Tibial nerve (tissue), 4 donors: ENCODE results near the gene SDC1. TPM values are rescaled to one million over a fixed set of nuclear protein-coding genes. Genes with fewer than 3 reads are reported as not detected.

Experiments
- DNase-seq, 2 donors: peaks; one replicate each; pipeline ENCODE4 v3.0.0-alpha.2; 2019; ENCODE audit warnings: low spot score in 2 of 2
- H3K27ac ChIP-seq, 4 donors: fragments of 200-600 bp; sonication (generic) in 3 of 4; one replicate each; pipeline ENCODE4 v1.5.1; 2017 to 2019; ENCODE audit warnings: mild to moderate bottlenecking in 1 of 4
- H3K27me3 ChIP-seq, 2 donors: fragments of 200-600 bp; sonication (generic) in 1 of 2; one replicate each; pipeline versions ENCODE4 v1.5.1 to v1.6.0; 2017 to 2019
- H3K36me3 ChIP-seq, 3 donors: fragments of 200-600 bp; sonication (generic); one replicate each; pipeline ENCODE4 v1.5.1; 2018 to 2019
- H3K4me1 ChIP-seq, 4 donors: fragments of 200-600 bp; sonication (generic) in 3 of 4; one replicate each; pipeline ENCODE4 v1.5.1; 2017 to 2019
- H3K4me3 ChIP-seq, 4 donors: fragments of 200-600 bp; sonication (generic) in 3 of 4; one replicate each; pipeline ENCODE4 v1.5.1; 2017 to 2019; ENCODE audit warnings: mild to moderate bottlenecking in 1 of 4, moderate library complexity in 1 of 4
- H3K9me3 ChIP-seq, 4 donors: fragments of 200-600 bp; sonication (generic) in 3 of 4; one replicate each; pipeline ENCODE4 v1.5.1; 2017 to 2019
- EP300 ChIP-seq, 2 donors: sonication (generic); formaldehyde crosslinking; IDR thresholded peaks; one replicate each; pipeline ENCODE4 v1.6.1; 2017; ENCODE audit warnings: antibody characterized with exemption in 2 of 2, mild to moderate bottlenecking in 1 of 2
- POLR2A ChIP-seq, 2 donors: fragments of 450-650 bp; IDR thresholded peaks; one replicate each; pipeline ENCODE4 v1.6.1; 2017; ENCODE audit warnings: antibody characterized with exemption in 2 of 2, mild to moderate bottlenecking in 2 of 2, moderate library complexity in 2 of 2
- WGBS, 2 donors: methylation state at CpG; one replicate each; pipeline ENCODE4 v1.1.5; 2018; 5-methylcytosine and 5-hydroxymethylcytosine counted together
- total RNA-seq, 4 donors: library from RNA; depleted of rRNA; stranded (reverse); fragments of >200 nt; gene quantifications; one replicate each; pipeline ENCODE4 v1.1.0, GENCODE V29; 2016
- TF ChIP-seq, protein P1 (sequence below), 5 experiments: fragments of 200-600 bp in 3 of 5; fragments of 450-650 bp in 2 of 5; sonication (generic) in 3 of 5; IDR thresholded peaks; one replicate each; pipeline ENCODE4 v1.5.1; 2016 to 2019; ENCODE audit warnings: antibody characterized with exemption in 5 of 5, mild to moderate bottlenecking in 3 of 5, moderate library complexity in 2 of 5

The SDC1 gene
- total RNA-seq, 4 donors from 2014 or later = 0.78 to 2.8 (median 1.7) TPM

DNA sequence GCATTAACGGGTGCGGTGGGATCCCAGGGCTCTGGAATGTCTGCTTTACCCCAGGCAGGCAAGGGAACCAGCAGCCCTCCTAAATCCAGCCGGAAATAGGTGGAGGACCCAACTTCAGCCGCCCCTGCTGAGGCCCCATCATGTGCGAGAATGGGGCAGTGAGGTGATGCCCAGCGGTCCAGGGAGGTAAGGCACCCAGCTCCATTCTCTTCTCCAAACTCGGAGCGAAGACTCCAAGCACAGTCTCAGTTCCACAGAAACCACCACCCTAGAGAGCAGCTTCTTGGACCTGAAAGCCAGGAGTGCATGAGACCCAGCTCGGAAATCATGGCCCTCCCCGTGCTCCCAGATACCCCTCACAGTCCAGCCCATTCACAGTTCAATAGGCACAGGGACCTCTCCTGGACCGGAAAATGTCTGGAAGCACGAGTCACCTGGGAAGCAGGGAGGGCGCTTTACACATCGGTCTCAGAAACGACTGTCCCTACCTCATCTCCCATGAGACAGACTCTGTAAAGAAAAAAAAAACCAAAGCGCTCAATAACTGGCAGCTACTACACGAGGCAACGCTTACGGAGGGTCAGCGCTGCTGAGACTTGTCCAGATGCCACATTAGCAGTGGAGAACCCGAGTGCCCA, 2.0 kb downstream of the SDC1 start:
- TF ChIP-seq, protein P1, sequence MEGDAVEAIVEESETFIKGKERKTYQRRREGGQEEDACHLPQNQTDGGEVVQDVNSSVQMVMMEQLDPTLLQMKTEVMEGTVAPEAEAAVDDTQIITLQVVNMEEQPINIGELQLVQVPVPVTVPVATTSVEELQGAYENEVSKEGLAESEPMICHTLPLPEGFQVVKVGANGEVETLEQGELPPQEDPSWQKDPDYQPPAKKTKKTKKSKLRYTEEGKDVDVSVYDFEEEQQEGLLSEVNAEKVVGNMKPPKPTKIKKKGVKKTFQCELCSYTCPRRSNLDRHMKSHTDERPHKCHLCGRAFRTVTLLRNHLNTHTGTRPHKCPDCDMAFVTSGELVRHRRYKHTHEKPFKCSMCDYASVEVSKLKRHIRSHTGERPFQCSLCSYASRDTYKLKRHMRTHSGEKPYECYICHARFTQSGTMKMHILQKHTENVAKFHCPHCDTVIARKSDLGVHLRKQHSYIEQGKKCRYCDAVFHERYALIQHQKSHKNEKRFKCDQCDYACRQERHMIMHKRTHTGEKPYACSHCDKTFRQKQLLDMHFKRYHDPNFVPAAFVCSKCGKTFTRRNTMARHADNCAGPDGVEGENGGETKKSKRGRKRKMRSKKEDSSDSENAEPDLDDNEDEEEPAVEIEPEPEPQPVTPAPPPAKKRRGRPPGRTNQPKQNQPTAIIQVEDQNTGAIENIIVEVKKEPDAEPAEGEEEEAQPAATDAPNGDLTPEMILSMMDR (IDR thresholded peaks at IDR 0.05) = no peak
- TF ChIP-seq EP300 (IDR thresholded peaks at IDR 0.05) (no peak), POLR2A (IDR thresholded peaks at IDR 0.05) (no peak)
- no peak overlapping the region for H3K27ac ChIP-seq
- no peak for DNase-seq
- H3K9me3 ChIP-seq = no peaks in the 10 kb centered on the region
- peaks cover 0 to 29% (median 12%) of the 10 kb centered on the region in 4 donors for H3K4me1 ChIP-seq
- WGBS, 2 donors = 45 to 48% methylated on average over 20 to 21 of the region's 21 CpGs
- no peaks in the 10 kb centered on the region for H3K36me3 ChIP-seq
- H3K27me3 ChIP-seq = peaks cover 0 to 28% of the 10 kb centered on the region in 2 donors
- peak overlapping the region; percentile 35 to 61 (median 51) for H3K4me3 ChIP-seq

DNA sequence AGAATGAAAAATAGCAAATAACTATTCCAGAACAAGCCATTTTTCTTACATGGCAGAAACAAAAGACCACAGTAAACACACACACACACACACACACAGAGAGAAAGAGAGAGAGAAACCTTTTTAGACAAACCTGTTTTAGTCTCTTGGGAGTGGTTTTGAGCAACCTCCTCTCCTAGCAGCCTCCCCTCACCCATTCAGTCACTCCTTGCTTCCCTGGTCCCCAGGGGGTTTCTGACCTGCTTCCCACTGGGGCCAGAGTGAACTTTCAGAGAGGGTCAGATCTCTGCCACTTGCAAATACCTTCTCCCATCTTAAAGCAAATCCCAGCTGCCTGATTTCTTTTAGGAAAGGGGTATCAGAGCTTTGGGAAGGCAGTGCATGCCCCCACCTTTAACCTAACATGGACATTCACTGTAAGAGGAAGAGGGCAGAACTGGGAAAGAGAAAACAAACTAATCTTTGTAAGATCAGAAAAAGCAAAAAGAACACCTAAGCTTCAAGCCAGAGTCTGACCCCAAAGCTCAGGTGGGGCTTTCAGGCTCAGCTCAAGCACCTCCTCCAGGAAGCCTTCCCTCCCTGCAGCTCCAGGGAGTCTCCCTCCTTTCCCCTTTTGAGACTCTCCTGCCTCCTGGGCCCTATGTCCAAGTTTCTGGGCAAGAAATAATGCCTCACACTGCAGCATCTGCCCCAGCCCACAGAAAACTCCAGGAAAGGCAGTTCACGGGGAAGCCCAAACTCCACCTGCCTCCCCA, 2.7 kb downstream of the SDC1 start:
- 92 to 100% methylated on average over 1 of the region's 1 CpG for WGBS, 2 donors
- Histone ChIP-seq H3K27ac (no peak overlapping the region), H3K4me3 (no peak overlapping the region), H3K36me3 (no peaks in the 10 kb centered on the region), H3K4me1 (peaks cover 0 to 29% (median 12%) of the 10 kb centered on the region in 4 donors), H3K9me3 (no peaks in the 10 kb centered on the region), H3K27me3 (peaks cover 0 to 22% of the 10 kb centered on the region in 2 donors)
- TF ChIP-seq POLR2A (IDR thresholded peaks at IDR 0.05) = no peak
- no peak for TF ChIP-seq EP300 (IDR thresholded peaks at IDR 0.05)
- TF ChIP-seq, protein P1 (IDR thresholded peaks at IDR 0.05) = no peak
- DNase-seq = no peak

DNA sequence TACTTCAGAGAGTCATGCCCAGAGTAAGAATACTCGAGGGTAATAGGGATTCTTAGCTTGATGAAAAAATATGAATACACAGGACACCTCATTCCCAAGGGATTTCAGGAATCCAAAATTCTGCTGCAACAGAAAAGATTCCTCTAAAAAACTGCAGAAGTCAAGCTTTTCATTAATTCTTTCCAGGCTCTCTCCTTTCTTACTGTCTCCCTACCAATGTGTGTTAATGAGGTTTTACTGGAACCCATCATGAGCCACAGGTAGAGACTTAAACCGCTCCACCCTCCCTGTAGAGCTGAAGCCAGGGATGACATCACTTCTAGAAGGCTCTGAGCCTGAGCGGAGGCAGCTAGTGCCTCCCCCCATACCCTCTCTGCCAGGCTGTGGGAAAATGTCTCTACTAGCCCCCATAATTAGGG, 3.4 kb downstream of the SDC1 start:
- no peak overlapping the region for H3K4me3 ChIP-seq
- H3K27me3 ChIP-seq = peaks cover 0 to 16% of the 10 kb centered on the region in 2 donors
- peaks cover 0 to 29% (median 12%) of the 10 kb centered on the region in 4 donors for H3K4me1 ChIP-seq
- no peaks in the 10 kb centered on the region for H3K36me3 ChIP-seq
- H3K27ac ChIP-seq = no peak overlapping the region
- 72 to 73% methylated on average over 3 of the region's 3 CpGs for WGBS, 2 donors
- TF ChIP-seq POLR2A (IDR thresholded peaks at IDR 0.05) (no peak), EP300 (IDR thresholded peaks at IDR 0.05) (no peak)
- TF ChIP-seq, protein P1 (IDR thresholded peaks at IDR 0.05) = no peak
- no peaks in the 10 kb centered on the region for H3K9me3 ChIP-seq
- DNase-seq = no peak

DNA sequence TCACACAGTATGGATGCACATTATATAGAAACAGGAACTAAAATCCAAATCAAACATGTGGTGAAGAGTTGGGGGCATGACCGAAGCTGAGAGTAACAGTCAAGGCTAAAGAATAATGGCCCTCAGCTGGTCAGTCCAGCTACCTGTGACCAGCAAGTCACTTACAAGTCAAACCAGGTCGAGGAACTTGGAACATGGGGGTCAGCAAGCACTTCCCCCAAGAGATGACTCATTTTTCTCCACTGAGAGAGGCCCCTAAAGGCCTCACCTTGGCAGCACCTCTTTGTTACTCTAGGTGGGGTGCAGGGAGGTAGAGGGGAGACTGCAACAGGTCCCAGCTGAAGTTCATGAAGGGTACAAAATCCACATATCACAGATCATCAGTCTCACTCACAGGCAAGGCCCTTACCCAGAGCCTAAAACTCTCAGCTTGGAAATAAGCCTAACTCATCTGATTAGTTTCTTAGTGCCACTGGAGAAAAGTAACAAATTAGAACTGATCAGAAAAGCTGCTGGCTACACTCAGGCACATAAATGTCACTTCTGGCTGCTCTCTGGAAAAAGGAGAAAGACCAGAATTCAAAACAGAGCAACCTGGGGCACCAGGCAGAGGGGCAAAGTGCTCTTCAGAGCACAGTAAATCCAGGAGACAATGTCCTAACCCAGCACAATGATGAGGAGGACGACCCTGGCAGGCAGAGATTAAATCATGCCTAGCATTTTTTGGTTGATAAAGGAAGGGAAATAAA, 4.0 kb downstream of the SDC1 start:
- DNase-seq = no peak
- Histone ChIP-seq H3K27ac (no peak overlapping the region), H3K4me1 (peaks cover 0 to 29% (median 12%) of the 10 kb centered on the region in 4 donors), H3K36me3 (no peaks in the 10 kb centered on the region), H3K9me3 (no peaks in the 10 kb centered on the region), H3K4me3 (no peak overlapping the region), H3K27me3 (peaks cover 0 to 10% of the 10 kb centered on the region in 2 donors)
- no peak for TF ChIP-seq POLR2A (IDR thresholded peaks at IDR 0.05)
- no peak for TF ChIP-seq EP300 (IDR thresholded peaks at IDR 0.05)
- TF ChIP-seq, protein P1 (IDR thresholded peaks at IDR 0.05) = no peak
- 78% methylated on average over 3 of the region's 3 CpGs for WGBS, 2 donors
